IMR-90 (cell line): ENCODE results near the gene TNFRSF9.

Experiments used
- BHLHE40 ChIP-seq: fragments of 150-350 bp; IDR thresholded peaks from 2 replicates; pipeline ENCODE4 v1.6.1; 2016; ENCODE audit warnings: mild to moderate bottlenecking, low read depth, low read length
- FOS ChIP-seq: fragments of 150-350 bp; IDR thresholded peaks from 2 replicates; pipeline ENCODE4 v1.6.1; 2016; ENCODE audit warnings: low read depth, low read length
- MXI1 ChIP-seq: IDR thresholded peaks from 2 replicates; pipeline ENCODE4 v1.6.1; 2012; ENCODE audit warnings: low read depth, mild to moderate bottlenecking, low read length, moderate library complexity, borderline replicate concordance
- NFE2L2 ChIP-seq: fragments of 150-350 bp; IDR thresholded peaks from 2 replicates; pipeline ENCODE4 v1.6.1; 2016; ENCODE audit warnings: low read depth, mild to moderate bottlenecking, low read length
- POLR2A ChIP-seq: IDR thresholded peaks from 2 replicates; pipeline ENCODE4 v1.6.1; 2012; ENCODE audit warnings: mild to moderate bottlenecking, low read depth, low read length
- RAD21 ChIP-seq: IDR thresholded peaks from 2 replicates; pipeline ENCODE4 v1.6.1; 2012; ENCODE audit warnings: low read length, improper control_type of control experiment
- RCOR1 ChIP-seq: IDR thresholded peaks from 2 replicates; pipeline ENCODE4 v1.6.1; 2012; ENCODE audit warnings: mild to moderate bottlenecking, low read length, improper control_type of control experiment; ENCODE audit not compliant: insufficient replicate concordance
- SMC3 ChIP-seq: fragments of 150-350 bp; IDR thresholded peaks from 2 replicates; pipeline ENCODE4 v1.6.1; 2016; ENCODE audit warnings: low read depth, mild to moderate bottlenecking, antibody characterized with exemption, low read length, moderate library complexity
- TF ChIP-seq, protein P1 (sequence below): conservative IDR thresholded peaks from 2 replicates; pipeline ENCODE4 v1.5.1; 2012; ENCODE audit warnings: mild to moderate bottlenecking, low read depth, low read length, improper control_type of control experiment

DNA sequence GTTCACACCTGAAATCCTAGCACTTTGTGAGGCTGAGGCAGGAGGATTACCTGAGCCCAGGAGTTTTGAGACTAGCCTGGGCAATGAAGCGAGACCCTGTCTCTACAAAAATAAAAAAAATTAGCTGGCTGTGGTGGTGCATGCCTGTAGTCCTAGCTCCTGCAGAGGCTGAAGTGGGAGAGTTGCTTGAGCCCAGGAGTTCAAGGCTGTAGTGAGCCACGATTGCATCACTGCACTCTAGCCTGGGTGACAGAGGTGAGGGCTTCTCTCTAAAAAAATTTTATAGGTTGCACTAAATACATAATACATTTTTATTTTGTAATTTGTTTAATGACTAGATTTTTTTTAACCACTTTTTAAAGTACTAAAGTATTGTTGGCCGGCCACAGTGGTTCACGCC is 27.0 kb upstream of the TNFRSF9 start:
- TF ChIP-seq MXI1 (no peak), FOS (no peak), RCOR1 (no peak), POLR2A (no peak), RAD21 (no peak), NFE2L2 (no peak), SMC3 (no peak), BHLHE40 (no peak)
- TF ChIP-seq, protein P1, sequence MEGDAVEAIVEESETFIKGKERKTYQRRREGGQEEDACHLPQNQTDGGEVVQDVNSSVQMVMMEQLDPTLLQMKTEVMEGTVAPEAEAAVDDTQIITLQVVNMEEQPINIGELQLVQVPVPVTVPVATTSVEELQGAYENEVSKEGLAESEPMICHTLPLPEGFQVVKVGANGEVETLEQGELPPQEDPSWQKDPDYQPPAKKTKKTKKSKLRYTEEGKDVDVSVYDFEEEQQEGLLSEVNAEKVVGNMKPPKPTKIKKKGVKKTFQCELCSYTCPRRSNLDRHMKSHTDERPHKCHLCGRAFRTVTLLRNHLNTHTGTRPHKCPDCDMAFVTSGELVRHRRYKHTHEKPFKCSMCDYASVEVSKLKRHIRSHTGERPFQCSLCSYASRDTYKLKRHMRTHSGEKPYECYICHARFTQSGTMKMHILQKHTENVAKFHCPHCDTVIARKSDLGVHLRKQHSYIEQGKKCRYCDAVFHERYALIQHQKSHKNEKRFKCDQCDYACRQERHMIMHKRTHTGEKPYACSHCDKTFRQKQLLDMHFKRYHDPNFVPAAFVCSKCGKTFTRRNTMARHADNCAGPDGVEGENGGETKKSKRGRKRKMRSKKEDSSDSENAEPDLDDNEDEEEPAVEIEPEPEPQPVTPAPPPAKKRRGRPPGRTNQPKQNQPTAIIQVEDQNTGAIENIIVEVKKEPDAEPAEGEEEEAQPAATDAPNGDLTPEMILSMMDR = no peak
